ENCODE data around the gene ATAD3B. TPM values are rescaled to one million over a fixed set of nuclear protein-coding genes. Genes with fewer than 3 reads are reported as not detected.
A peak's percentile ranks its signal among the peaks of the same experiment; 100 is the strongest.

The ATAD3B gene
- total and polyA plus RNA-seq, 2 of the 13 experiments (the other 11 are each of a cell fraction or from before 2014, with no cell fraction given) = 9.6 to 31.1 TPM

DNA sequence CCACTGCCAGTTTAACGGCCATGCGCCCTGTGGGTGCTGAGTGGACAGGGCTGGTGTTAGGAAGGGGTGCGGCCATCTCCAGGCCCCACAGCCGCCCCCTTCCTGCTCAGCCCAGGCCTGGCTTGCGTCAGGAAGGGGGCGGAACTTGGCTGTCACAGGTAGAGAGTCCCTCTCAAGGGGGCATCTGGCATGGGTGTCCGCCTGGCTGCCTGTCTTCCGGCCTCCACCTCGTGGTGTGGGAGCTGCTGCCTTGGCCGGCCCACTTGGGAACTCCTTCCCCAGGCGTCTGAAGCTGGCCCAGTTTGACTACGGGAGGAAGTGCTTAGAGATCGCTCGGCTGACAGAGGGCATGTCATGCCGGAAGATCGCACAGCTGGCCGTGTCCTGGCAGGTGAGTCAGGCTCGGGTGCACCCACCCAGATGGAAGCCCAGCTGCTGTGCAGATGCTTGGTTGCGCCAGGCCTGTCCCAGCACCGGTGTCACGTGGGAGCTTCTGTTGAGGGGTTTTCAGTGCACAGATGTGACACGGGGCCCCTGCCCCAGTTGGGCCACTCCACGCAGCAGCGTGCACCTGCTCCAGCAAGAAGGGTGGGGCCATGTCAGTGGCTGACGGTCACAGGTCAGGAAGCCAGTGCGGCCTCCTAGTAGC, 9.1 kb upstream of the ATAD3B start (continued):
- TF ChIP-seq, protein P1, sequence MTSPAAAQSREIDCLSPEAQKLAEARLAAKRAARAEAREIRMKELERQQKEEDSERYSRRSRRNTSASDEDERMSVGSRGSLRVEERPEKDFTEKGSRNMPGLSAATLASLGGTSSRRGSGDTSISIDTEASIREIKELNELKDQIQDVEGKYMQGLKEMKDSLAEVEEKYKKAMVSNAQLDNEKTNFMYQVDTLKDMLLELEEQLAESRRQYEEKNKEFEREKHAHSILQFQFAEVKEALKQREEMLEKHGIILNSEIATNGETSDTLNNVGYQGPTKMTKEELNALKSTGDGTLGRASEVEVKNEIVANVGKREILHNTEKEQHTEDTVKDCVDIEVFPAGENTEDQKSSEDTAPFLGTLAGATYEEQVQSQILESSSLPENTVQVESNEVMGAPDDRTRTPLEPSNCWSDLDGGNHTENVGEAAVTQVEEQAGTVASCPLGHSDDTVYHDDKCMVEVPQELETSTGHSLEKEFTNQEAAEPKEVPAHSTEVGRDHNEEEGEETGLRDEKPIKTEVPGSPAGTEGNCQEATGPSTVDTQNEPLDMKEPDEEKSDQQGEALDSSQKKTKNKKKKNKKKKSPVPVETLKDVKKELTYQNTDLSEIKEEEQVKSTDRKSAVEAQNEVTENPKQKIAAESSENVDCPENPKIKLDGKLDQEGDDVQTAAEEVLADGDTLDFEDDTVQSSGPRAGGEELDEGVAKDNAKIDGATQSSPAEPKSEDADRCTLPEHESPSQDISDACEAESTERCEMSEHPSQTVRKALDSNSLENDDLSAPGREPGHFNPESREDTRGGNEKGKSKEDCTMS (CRISPR knock-in tag; conservative IDR thresholded peaks at IDR 0.05) = no peak
- TF ChIP-seq ZNF224 (CRISPR knock-in tag; IDR thresholded peaks at IDR 0.05) (no peak), ZNF274 (CRISPR knock-in tag; IDR thresholded peaks at IDR 0.05) (peak; percentile 55), BRD4 (CRISPR knock-in tag; IDR thresholded peaks at IDR 0.05) (no peak), TMF1 (CRISPR knock-in tag; IDR thresholded peaks at IDR 0.05; ENCODE audit: low read depth) (no peak), DPF2 (CRISPR knock-in tag; IDR thresholded peaks at IDR 0.05; ENCODE audit: borderline replicate concordance, low read depth) (no peak), PHF8 (CRISPR knock-in tag; IDR thresholded peaks at IDR 0.05) (peak; percentile 54; the same call in 1 of the 2 replicates), CCAR2 (optimal IDR thresholded peaks at IDR 0.05; ENCODE audit: low read depth, low read length) (no peak), ZNF780A (CRISPR knock-in tag; IDR thresholded peaks at IDR 0.05) (no peak), ZFY (CRISPR knock-in tag; IDR thresholded peaks at IDR 0.05) (peak; percentile 55), ZNF101 (CRISPR knock-in tag; IDR thresholded peaks at IDR 0.05; ENCODE audit: borderline replicate concordance, low read depth) (no peak), ZNF616 (CRISPR knock-in tag; IDR thresholded peaks at IDR 0.05; ENCODE audit: low read depth) (no peak)
- TF ChIP-seq, protein P2, sequence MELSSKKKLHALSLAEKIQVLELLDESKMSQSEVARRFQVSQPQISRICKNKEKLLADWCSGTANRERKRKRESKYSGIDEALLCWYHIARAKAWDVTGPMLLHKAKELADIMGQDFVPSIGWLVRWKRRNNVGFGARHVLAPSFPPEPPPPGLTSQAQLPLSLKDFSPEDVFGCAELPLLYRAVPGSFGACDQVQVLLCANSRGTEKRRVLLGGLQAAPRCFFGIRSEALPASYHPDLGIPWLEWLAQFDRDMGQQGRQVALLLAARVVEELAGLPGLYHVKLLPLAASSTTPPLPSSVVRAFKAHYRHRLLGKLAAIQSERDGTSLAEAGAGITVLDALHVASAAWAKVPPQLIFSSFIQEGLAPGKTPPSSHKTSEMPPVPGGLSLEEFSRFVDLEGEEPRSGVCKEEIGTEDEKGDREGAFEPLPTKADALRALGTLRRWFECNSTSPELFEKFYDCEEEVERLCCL (CRISPR knock-in tag; IDR thresholded peaks at IDR 0.05; ENCODE audit: borderline replicate concordance) = no peak
- TF ChIP-seq, protein P3, sequence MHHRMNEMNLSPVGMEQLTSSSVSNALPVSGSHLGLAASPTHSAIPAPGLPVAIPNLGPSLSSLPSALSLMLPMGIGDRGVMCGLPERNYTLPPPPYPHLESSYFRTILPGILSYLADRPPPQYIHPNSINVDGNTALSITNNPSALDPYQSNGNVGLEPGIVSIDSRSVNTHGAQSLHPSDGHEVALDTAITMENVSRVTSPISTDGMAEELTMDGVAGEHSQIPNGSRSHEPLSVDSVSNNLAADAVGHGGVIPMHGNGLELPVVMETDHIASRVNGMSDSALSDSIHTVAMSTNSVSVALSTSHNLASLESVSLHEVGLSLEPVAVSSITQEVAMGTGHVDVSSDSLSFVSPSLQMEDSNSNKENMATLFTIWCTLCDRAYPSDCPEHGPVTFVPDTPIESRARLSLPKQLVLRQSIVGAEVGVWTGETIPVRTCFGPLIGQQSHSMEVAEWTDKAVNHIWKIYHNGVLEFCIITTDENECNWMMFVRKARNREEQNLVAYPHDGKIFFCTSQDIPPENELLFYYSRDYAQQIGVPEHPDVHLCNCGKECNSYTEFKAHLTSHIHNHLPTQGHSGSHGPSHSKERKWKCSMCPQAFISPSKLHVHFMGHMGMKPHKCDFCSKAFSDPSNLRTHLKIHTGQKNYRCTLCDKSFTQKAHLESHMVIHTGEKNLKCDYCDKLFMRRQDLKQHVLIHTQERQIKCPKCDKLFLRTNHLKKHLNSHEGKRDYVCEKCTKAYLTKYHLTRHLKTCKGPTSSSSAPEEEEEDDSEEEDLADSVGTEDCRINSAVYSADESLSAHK (CRISPR knock-in tag; IDR thresholded peaks at IDR 0.05; ENCODE audit: borderline replicate concordance) = no peak
- TF ChIP-seq, protein P4, sequence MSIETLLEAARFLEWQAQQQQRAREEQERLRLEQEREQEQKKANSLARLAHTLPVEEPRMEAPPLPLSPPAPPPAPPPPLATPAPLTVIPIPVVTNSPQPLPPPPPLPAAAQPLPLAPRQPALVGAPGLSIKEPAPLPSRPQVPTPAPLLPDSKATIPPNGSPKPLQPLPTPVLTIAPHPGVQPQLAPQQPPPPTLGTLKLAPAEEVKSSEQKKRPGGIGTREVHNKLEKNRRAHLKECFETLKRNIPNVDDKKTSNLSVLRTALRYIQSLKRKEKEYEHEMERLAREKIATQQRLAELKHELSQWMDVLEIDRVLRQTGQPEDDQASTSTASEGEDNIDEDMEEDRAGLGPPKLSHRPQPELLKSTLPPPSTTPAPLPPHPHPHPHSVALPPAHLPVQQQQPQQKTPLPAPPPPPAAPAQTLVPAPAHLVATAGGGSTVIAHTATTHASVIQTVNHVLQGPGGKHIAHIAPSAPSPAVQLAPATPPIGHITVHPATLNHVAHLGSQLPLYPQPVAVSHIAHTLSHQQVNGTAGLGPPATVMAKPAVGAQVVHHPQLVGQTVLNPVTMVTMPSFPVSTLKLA (IDR thresholded peaks at IDR 0.05) = no peak
- TF ChIP-seq, protein P5, sequence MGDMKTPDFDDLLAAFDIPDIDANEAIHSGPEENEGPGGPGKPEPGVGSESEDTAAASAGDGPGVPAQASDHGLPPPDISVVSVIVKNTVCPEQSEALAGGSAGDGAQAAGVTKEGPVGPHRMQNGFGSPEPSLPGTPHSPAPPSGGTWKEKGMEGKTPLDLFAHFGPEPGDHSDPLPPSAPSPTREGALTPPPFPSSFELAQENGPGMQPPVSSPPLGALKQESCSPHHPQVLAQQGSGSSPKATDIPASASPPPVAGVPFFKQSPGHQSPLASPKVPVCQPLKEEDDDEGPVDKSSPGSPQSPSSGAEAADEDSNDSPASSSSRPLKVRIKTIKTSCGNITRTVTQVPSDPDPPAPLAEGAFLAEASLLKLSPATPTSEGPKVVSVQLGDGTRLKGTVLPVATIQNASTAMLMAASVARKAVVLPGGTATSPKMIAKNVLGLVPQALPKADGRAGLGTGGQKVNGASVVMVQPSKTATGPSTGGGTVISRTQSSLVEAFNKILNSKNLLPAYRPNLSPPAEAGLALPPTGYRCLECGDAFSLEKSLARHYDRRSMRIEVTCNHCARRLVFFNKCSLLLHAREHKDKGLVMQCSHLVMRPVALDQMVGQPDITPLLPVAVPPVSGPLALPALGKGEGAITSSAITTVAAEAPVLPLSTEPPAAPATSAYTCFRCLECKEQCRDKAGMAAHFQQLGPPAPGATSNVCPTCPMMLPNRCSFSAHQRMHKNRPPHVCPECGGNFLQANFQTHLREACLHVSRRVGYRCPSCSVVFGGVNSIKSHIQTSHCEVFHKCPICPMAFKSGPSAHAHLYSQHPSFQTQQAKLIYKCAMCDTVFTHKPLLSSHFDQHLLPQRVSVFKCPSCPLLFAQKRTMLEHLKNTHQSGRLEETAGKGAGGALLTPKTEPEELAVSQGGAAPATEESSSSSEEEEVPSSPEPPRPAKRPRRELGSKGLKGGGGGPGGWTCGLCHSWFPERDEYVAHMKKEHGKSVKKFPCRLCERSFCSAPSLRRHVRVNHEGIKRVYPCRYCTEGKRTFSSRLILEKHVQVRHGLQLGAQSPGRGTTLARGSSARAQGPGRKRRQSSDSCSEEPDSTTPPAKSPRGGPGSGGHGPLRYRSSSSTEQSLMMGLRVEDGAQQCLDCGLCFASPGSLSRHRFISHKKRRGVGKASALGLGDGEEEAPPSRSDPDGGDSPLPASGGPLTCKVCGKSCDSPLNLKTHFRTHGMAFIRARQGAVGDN (CRISPR knock-in tag; IDR thresholded peaks at IDR 0.05) = peak; percentile 79
